HG03457 (cell line): ENCODE results near the gene CRTAC1.

Experiments
- ATAC-seq: cut with Tn5 transposase; IDR thresholded peaks from one replicate; pipeline ENCODE4 v1.9.1; 2021; ENCODE audit warnings: moderate number of reproducible peaks; ENCODE audit not compliant: unreplicated experiment

CRTAC1 gene

DNA sequence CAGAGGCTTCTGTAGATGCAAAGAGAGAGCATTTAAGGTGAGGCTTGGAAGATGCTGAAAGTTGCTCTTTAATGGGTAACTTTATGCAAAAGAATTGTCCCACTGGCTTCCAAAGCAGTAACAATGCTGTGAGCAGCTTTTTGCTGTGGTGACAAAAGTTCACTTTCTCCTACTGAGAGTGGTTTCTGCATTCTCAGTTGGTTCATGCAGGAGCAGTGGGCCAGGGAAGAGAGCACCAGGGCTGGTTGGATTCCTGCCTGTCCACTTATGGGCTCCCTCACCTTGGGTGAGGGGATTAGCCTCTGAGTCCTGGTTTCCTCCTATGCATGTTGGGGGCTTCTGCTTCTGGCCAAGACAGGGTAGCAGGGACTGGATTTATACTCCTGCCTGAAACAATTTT lies 211.8 kb downstream of the CRTAC1 start:
- no peak for ATAC-seq

GRCh38 chr10:97816609-97817008 lies 213.8 kb downstream of the CRTAC1 start:
- no peak for ATAC-seq
